Measurements from ENCODE around the gene HSPB9. TPM values are rescaled to one million over a fixed set of nuclear protein-coding genes. Genes with fewer than 3 reads are reported as not detected.

HSPB9 gene
- total RNA-seq, 4 donors from 2014 or later, result 0.14 TPM; not detected in 3

DNA sequence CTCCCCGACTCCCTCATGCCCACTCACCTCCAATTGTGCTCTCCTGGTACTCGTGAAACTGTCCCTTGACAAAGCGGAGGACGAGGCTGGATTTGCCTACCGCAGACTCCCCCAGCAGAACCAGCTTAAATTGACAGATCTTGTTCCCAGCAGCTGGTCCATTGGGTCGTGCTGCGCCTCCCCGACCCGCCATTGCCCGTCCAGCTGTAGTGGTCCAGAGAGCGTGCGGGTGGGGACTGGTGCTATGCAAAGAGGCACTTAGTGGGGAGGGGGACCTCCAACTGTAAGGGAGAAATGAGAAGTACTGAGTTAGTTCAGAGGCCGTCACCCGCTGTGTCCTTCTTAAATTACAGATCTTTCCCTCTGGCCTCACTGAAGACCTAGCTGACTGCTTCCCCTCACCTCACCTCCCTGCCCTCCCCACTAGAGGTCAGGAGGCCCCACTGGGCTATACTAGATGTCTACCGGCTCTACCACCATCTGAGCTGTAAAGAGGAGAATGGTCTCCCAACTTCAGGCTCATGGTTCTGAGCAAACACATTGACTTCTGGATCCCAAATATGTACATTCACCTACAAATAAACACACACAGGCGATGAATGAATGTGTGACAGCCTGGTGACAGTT lies 7.8 kb downstream of the HSPB9 start:
- H3K4me1 ChIP-seq, result peaks cover 26 to 49% (median 33%) of the 10 kb centered on the region in 4 donors
- DNase-seq, result no peak
- WGBS, 2 donors (ENCODE audit: low coverage in 1 of 2), result 97% methylated on average over 16 of the region's 16 CpGs; no CpG with 5 or more reads in 1 of the 2 donors
- no peaks in the 10 kb centered on the region for H3K27me3 ChIP-seq
- TF ChIP-seq POLR2AphosphoS5 (IDR thresholded peaks at IDR 0.05) (no peak), EP300 (IDR thresholded peaks at IDR 0.05; ENCODE audit: low read depth) (no peak), POLR2A (IDR thresholded peaks at IDR 0.05) (no peak)
- TF ChIP-seq, protein P1, sequence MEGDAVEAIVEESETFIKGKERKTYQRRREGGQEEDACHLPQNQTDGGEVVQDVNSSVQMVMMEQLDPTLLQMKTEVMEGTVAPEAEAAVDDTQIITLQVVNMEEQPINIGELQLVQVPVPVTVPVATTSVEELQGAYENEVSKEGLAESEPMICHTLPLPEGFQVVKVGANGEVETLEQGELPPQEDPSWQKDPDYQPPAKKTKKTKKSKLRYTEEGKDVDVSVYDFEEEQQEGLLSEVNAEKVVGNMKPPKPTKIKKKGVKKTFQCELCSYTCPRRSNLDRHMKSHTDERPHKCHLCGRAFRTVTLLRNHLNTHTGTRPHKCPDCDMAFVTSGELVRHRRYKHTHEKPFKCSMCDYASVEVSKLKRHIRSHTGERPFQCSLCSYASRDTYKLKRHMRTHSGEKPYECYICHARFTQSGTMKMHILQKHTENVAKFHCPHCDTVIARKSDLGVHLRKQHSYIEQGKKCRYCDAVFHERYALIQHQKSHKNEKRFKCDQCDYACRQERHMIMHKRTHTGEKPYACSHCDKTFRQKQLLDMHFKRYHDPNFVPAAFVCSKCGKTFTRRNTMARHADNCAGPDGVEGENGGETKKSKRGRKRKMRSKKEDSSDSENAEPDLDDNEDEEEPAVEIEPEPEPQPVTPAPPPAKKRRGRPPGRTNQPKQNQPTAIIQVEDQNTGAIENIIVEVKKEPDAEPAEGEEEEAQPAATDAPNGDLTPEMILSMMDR (IDR thresholded peaks at IDR 0.05), result no peak
- H3K9me3 ChIP-seq, result no peaks in the 10 kb centered on the region
- in situ Hi-C loops (cut with MboI; ENCODE audit: low pct_ligation_motif_present in 1 of 4, low pct_unique_long_range_greater_than_20kb in 1 of 4, low sequenced_read_pairs in 3 of 4), result no loop called here
- H3K36me3 ChIP-seq, result peaks cover 0 to 40% (median 20%) of the 10 kb centered on the region in 4 donors
- H3K27ac ChIP-seq, result peak overlapping the region; percentile 5 to 87 (median 86)
- no peak overlapping the region for H3K4me3 ChIP-seq
- intact Hi-C loops (cut with DNase I; ENCODE audit: low total_unique reads), result no loop called here

- no peak overlapping the region for H3K4me3 ChIP-seq
- H3K9me3 ChIP-seq, result no peaks in the 10 kb centered on the region
- no peak for TF ChIP-seq POLR2A (IDR thresholded peaks at IDR 0.05)
- no peak for TF ChIP-seq POLR2AphosphoS5 (IDR thresholded peaks at IDR 0.05)
- DNase-seq, result no peak
- intact Hi-C loops (cut with DNase I; ENCODE audit: low total_unique reads) (no loop called here), in situ Hi-C loops (cut with MboI; ENCODE audit: low pct_ligation_motif_present in 1 of 4, low pct_unique_long_range_greater_than_20kb in 1 of 4, low sequenced_read_pairs in 3 of 4) (no loop called here)
- H3K4me1 ChIP-seq, result peaks cover 26 to 57% (median 40%) of the 10 kb centered on the region in 4 donors
- WGBS, 2 donors (ENCODE audit: low coverage in 1 of 2), result 87 to 95% methylated on average over 3 to 4 of the region's 4 CpGs
- H3K27me3 ChIP-seq, result no peaks in the 10 kb centered on the region
- H3K27ac ChIP-seq, result peak overlapping the region; percentile 84 to 87 (median 86)
- peaks cover 0 to 32% (median 16%) of the 10 kb centered on the region in 4 donors for H3K36me3 ChIP-seq
These were observed 8.6 kb downstream of the HSPB9 start for GRCh38 chr17:42131232-42131631.

GRCh38 chr17:42131981-42132432 lies 9.4 kb downstream of the HSPB9 start:
- WGBS, 2 donors (ENCODE audit: low coverage in 1 of 2), result 47 to 50% methylated on average over 2 to 4 of the region's 4 CpGs
- TF ChIP-seq POLR2AphosphoS5 (IDR thresholded peaks at IDR 0.05) (no peak), POLR2A (IDR thresholded peaks at IDR 0.05) (no peak), EP300 (IDR thresholded peaks at IDR 0.05; ENCODE audit: low read depth) (no peak)
- TF ChIP-seq, protein P1 (IDR thresholded peaks at IDR 0.05), result no peak
- peaks cover 0 to 26% (median 13%) of the 10 kb centered on the region in 4 donors for H3K36me3 ChIP-seq

DNA sequence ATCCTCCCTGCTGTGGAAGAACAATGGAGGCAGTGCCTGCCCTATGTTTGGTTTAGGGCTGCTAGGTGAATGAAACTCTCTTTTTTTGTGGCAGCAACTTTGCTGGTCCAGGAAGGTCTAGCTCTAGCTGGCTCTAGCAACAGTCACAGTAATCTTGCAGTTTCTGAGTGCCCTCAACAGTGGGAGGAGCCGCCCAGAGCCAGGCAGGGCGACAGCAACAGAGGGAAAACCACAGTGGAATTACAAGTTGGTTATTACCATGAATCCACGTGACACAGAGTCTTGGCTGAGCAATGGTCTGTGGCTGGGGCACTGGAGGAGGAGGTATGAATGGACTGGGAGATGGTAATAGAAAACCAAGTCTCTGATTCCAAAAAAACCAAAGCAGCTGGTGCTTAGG lies 10.3 kb downstream of the HSPB9 start:
- peak overlapping the region; percentile 84 to 87 (median 86) for H3K27ac ChIP-seq
- 38% methylated on average over 3 of the region's 3 CpGs; no CpG with 5 or more reads in 1 of the 2 donors for WGBS, 2 donors (ENCODE audit: low coverage in 1 of 2)
- H3K36me3 ChIP-seq, result peaks cover 0 to 22% (median 10%) of the 10 kb centered on the region in 4 donors
- peak; percentile 77 for DNase-seq
- H3K4me1 ChIP-seq, result peaks cover 26 to 74% (median 52%) of the 10 kb centered on the region in 4 donors
- H3K9me3 ChIP-seq, result no peaks in the 10 kb centered on the region
- TF ChIP-seq POLR2A (IDR thresholded peaks at IDR 0.05) (no peak), POLR2AphosphoS5 (IDR thresholded peaks at IDR 0.05) (no peak), EP300 (IDR thresholded peaks at IDR 0.05; ENCODE audit: low read depth) (no peak)
- TF ChIP-seq, protein P1 (IDR thresholded peaks at IDR 0.05), result no peak
- no peak overlapping the region for H3K4me3 ChIP-seq
- H3K27me3 ChIP-seq, result no peaks in the 10 kb centered on the region
- intact Hi-C loops (cut with DNase I; ENCODE audit: low total_unique reads) (no loop called here), in situ Hi-C loops (cut with MboI; ENCODE audit: low pct_ligation_motif_present in 1 of 4, low pct_unique_long_range_greater_than_20kb in 1 of 4, low sequenced_read_pairs in 3 of 4) (no loop called here)

More at GRCh38 chr17:42131981-42132432, 9.4 kb downstream of the HSPB9 start:
- in situ Hi-C loops (cut with MboI; ENCODE audit: low pct_ligation_motif_present in 1 of 4, low pct_unique_long_range_greater_than_20kb in 1 of 4, low sequenced_read_pairs in 3 of 4), result no loop called here
- H3K4me1 ChIP-seq, result peaks cover 26 to 65% (median 47%) of the 10 kb centered on the region in 4 donors
- no peak overlapping the region for H3K4me3 ChIP-seq
- no peaks in the 10 kb centered on the region for H3K27me3 ChIP-seq
- no peaks in the 10 kb centered on the region for H3K9me3 ChIP-seq
- DNase-seq, result no peak
- H3K27ac ChIP-seq, result peak overlapping the region; percentile 84 to 87 (median 86)
- intact Hi-C loops (cut with DNase I; ENCODE audit: low total_unique reads), result no loop called here

All from transverse colon (tissue), 4 donors.